Caco-2 (cell line): ENCODE measurements around the gene FBH1. TPM values are rescaled to one million over a fixed set of nuclear protein-coding genes. Genes with fewer than 3 reads are reported as not detected.
"Not testable (repeated sequence)": the region's sequence is repeated elsewhere in the genome, so short reads cannot be mapped to it uniquely, and the experiment has no call there.

Experiments
- BruUV-seq: library from RNA; stranded (reverse); fragments of 400-500 nt; replicated peaks from 2 replicates; lab custom pipeline; 2021; lab: Mats Ljungman, UMichigan
- CTCF ChIA-PET: fragments of 300-600 bp; sonication (Branson Sonifier 250); formaldehyde crosslinking; loops from one replicate; lab custom pipeline; 2022; ENCODE audit warnings: antibody characterized with exemption; lab: Charles Lee
- POLR2A ChIA-PET: fragments of 300-600 bp; sonication (Branson Sonifier 250); formaldehyde crosslinking; loops from one replicate; lab custom pipeline; 2022; ENCODE audit warnings: antibody characterized with exemption; lab: Charles Lee
- DNase-seq, 2 experiments: peaks; one replicate each; pipeline versions ENCODE4 v3.0.0 to v3.0.0-alpha.2; 2020 to 2022
- H3K27me3 ChIP-seq: replicated peaks from 2 replicates; pipeline ENCODE4 v1.6.0; 2011; ENCODE audit warnings: low read length; ENCODE audit not compliant: control insufficient read depth, insufficient read depth
- H3K36me3 ChIP-seq: 2 replicates; pipeline ENCODE4 v1.5.1; 2011; ENCODE audit warnings: low read length; ENCODE audit not compliant: control insufficient read depth, insufficient read depth
- H3K4me1 ChIP-seq: fragments of 250-450 bp; sonication (Bioruptor Pico); 2 replicates; pipeline ENCODE4 v1.5.1; 2020; ENCODE audit warnings: mild to moderate bottlenecking
- H3K4me3 ChIP-seq: 2 replicates; pipeline ENCODE4 v1.5.1; 2011; ENCODE audit warnings: low read depth, mild to moderate bottlenecking, control low read depth, low read length
- H3K9me3 ChIP-seq: fragments of 250-450 bp; sonication (Bioruptor Pico); 2 replicates; pipeline ENCODE4 v1.5.1; 2020; ENCODE audit warnings: mild to moderate bottlenecking, moderate library complexity
- H3K27ac Mint-ChIP-seq: one replicate; pipeline ENCODE4 v1.8.0; 2022; ENCODE audit warnings: mixed read lengths; ENCODE audit not compliant: unreplicated experiment
- H3K27me3 Mint-ChIP-seq: one replicate; pipeline ENCODE4 v1.8.0; 2022; ENCODE audit warnings: mixed read lengths; ENCODE audit not compliant: insufficient read depth, unreplicated experiment
- H3K36me3 Mint-ChIP-seq: one replicate; pipeline ENCODE4 v1.8.0; 2022; ENCODE audit warnings: mild to moderate bottlenecking, mixed read lengths; ENCODE audit not compliant: insufficient read depth, unreplicated experiment
- H3K4me1 Mint-ChIP-seq: one replicate; pipeline ENCODE4 v1.8.0; 2022; ENCODE audit warnings: low read depth, mixed read lengths; ENCODE audit not compliant: unreplicated experiment
- H3K4me3 Mint-ChIP-seq: one replicate; pipeline ENCODE4 v1.8.0; 2022; ENCODE audit warnings: mild to moderate bottlenecking, moderate library complexity, mixed read lengths; ENCODE audit not compliant: unreplicated experiment
- H3K9me3 Mint-ChIP-seq: one replicate; pipeline ENCODE4 v1.8.0; 2022; ENCODE audit warnings: mixed read lengths; ENCODE audit not compliant: unreplicated experiment
- CTCF ChIP-seq, 2 experiments: fragments of 200-600 bp in 1 of 2; IDR thresholded peaks; 1 replicate in 1 of 2; 2 replicates in 1 of 2; pipeline versions ENCODE4 v1.5.1 to v1.8.0; 2011 to 2022; ENCODE audit warnings: antibody characterized with exemption in 1 of 2, control low read depth in 1 of 2, inconsistent platforms in 1 of 2, low read depth in 1 of 2, low read length in 1 of 2, mild to moderate bottlenecking in 1 of 2, moderate library complexity in 1 of 2; ENCODE audit not compliant: insufficient read depth in 1 of 2, severe bottlenecking in 1 of 2, unreplicated experiment in 1 of 2
- intact Hi-C: fragments of 100-400 bp; cut with micrococcal nuclease; formaldehyde crosslinking; loops from one replicate; pipeline ENCODE4 v1.10.0; 2022; ENCODE audit not compliant: unreplicated experiment
- total RNA-seq: library from RNA; stranded (reverse); gene quantifications from 2 replicates; pipeline ENCODE4 v1.2.3, GENCODE V29; 2022

FBH1 gene
- total RNA-seq, 1 experiment from 2014 or later, result 83.3 TPM

GRCh38 chr10:5860066-5860465 is 30.0 kb upstream of the FBH1 start:
- H3K36me3 Mint-ChIP-seq, result no peaks in the 10 kb centered on the region
- CTCF ChIA-PET, result no interaction called here
- POLR2A ChIA-PET, result no interaction called here
- H3K4me3 Mint-ChIP-seq, result no peak overlapping the region
- no peak overlapping the region for H3K27ac Mint-ChIP-seq
- H3K4me3 ChIP-seq, result no peak overlapping the region
- H3K9me3 Mint-ChIP-seq, result no peaks in the 10 kb centered on the region
- H3K27me3 Mint-ChIP-seq, result no peaks in the 10 kb centered on the region
- BruUV-seq, result no TSS peak
- H3K36me3 ChIP-seq, result no peaks in the 10 kb centered on the region
- intact Hi-C loops, result no loop called here
- no peaks in the 10 kb centered on the region for H3K27me3 ChIP-seq
- H3K4me1 ChIP-seq, result peaks cover 5% of the 10 kb centered on the region; the same call in 1 of the 2 replicates
- H3K4me1 Mint-ChIP-seq, result no peaks in the 10 kb centered on the region
- no peaks in the 10 kb centered on the region for H3K9me3 ChIP-seq
- DNase-seq, result no peak
- no peak for TF ChIP-seq CTCF (IDR thresholded peaks at IDR 0.05; ENCODE audit: insufficient read depth in 1 of 2, low read depth in 1 of 2, low read length in 1 of 2, severe bottlenecking in 1 of 2, unreplicated experiment in 1 of 2)

GRCh38 chr10:5862360-5862961 is 27.6 kb upstream of the FBH1 start:
- POLR2A ChIA-PET, result no interaction called here
- peaks cover 7% of the 10 kb centered on the region for H3K4me1 ChIP-seq
- no TSS peak for BruUV-seq

GRCh38 chr10:5862981-5863685 is 26.9 kb upstream of the FBH1 start:
- CTCF ChIA-PET, H3K27me3 Mint-ChIP-seq, POLR2A ChIA-PET, H3K4me3 ChIP-seq, H3K27ac Mint-ChIP-seq, intact Hi-C loops, H3K4me3 Mint-ChIP-seq, H3K36me3 Mint-ChIP-seq, BruUV-seq, H3K27me3 ChIP-seq, DNase-seq, H3K36me3 ChIP-seq, H3K9me3 ChIP-seq: not testable (repeated sequence)
- H3K4me1 ChIP-seq, result peaks cover 12% of the 10 kb centered on the region
- peaks cover 14% of the 10 kb centered on the region for H3K4me1 Mint-ChIP-seq
- H3K9me3 Mint-ChIP-seq, result peaks cover 14% of the 10 kb centered on the region

More at GRCh38 chr10:5862360-5862961, 27.6 kb upstream of the FBH1 start:
- CTCF ChIA-PET, result interaction anchor here (0.6 kb wide), 1 partner anchor 86 kb away, joined by 3 read pairs; no protein-coding TSS in a partner anchor
- Mint-ChIP-seq H3K4me1 (peaks cover 8% of the 10 kb centered on the region), H3K4me3 (no peak overlapping the region), H3K36me3 (no peaks in the 10 kb centered on the region), H3K27me3 (no peaks in the 10 kb centered on the region), H3K27ac (no peak overlapping the region), H3K9me3 (peaks cover 12% of the 10 kb centered on the region)
- no peak for TF ChIP-seq CTCF (IDR thresholded peaks at IDR 0.05; ENCODE audit: insufficient read depth in 1 of 2, low read depth in 1 of 2, low read length in 1 of 2, severe bottlenecking in 1 of 2, unreplicated experiment in 1 of 2)
- Histone ChIP-seq H3K36me3 (no peaks in the 10 kb centered on the region), H3K9me3 (no peaks in the 10 kb centered on the region), H3K27me3 (no peaks in the 10 kb centered on the region), H3K4me3 (no peak overlapping the region)
- intact Hi-C loops, result no loop called here
- no peak for DNase-seq

GRCh38 chr10:5866451-5867081 is 23.5 kb upstream of the FBH1 start:
- H3K4me3 ChIP-seq, BruUV-seq, DNase-seq, H3K4me3 Mint-ChIP-seq, H3K9me3 ChIP-seq, POLR2A ChIA-PET, intact Hi-C loops, H3K36me3 Mint-ChIP-seq, H3K27ac Mint-ChIP-seq, H3K4me1 ChIP-seq, CTCF ChIA-PET, H3K27me3 Mint-ChIP-seq, H3K36me3 ChIP-seq, H3K27me3 ChIP-seq: not testable (repeated sequence)
- Mint-ChIP-seq H3K4me1 (peaks cover 14% of the 10 kb centered on the region), H3K9me3 (peaks cover 24% of the 10 kb centered on the region)

GRCh38 chr10:5867091-5867615 is 22.9 kb upstream of the FBH1 start:
- not testable (repeated sequence) for BruUV-seq

More at GRCh38 chr10:5867091-5867615, 22.9 kb upstream of the FBH1 start:
- H3K9me3 ChIP-seq, H3K4me3 Mint-ChIP-seq, H3K27me3 Mint-ChIP-seq, H3K27ac Mint-ChIP-seq, intact Hi-C loops, CTCF ChIA-PET, DNase-seq, H3K27me3 ChIP-seq, H3K4me1 ChIP-seq, H3K4me3 ChIP-seq, H3K36me3 ChIP-seq, H3K36me3 Mint-ChIP-seq: not testable (repeated sequence)
- peaks cover 14% of the 10 kb centered on the region for H3K4me1 Mint-ChIP-seq
- peaks cover 24% of the 10 kb centered on the region for H3K9me3 Mint-ChIP-seq
- POLR2A ChIA-PET, result interaction anchor here (0.5 kb wide), 1 partner anchor 15 kb away, joined by 3 read pairs; no protein-coding TSS in a partner anchor
